Mesenchymal stem cell (in vitro differentiated cells and primary cell): ENCODE measurements around the gene PTTG1.

ENCODE experiments used
- DNase-seq: peaks from one replicate; pipeline ENCODE4 v3.0.0-alpha.2; 2013
- H2AFZ ChIP-seq: one replicate; pipeline ENCODE4 v1.6.1; 2013; ENCODE audit warnings: low read depth, mild to moderate bottlenecking, control low read depth, inconsistent platforms, low read length, moderate library complexity
- H2AK5ac ChIP-seq: 2 replicates; pipeline ENCODE4 v1.6.1; 2013; ENCODE audit warnings: low read length, moderate library complexity, mild to moderate bottlenecking, inconsistent platforms; ENCODE audit not compliant: severe bottlenecking
- H2BK120ac ChIP-seq: one replicate; pipeline ENCODE4 v1.6.1; 2013; ENCODE audit warnings: low read depth, mild to moderate bottlenecking, inconsistent platforms, low read length, moderate library complexity
- H2BK12ac ChIP-seq, 2 experiments: one replicate each; pipeline ENCODE4 v1.6.1; 2013; ENCODE audit warnings: inconsistent platforms in 2 of 2, low read length in 2 of 2, mild to moderate bottlenecking in 2 of 2, moderate library complexity in 2 of 2, control low read depth in 1 of 2
- H2BK15ac ChIP-seq: one replicate; pipeline ENCODE4 v1.6.1; 2013; ENCODE audit warnings: mild to moderate bottlenecking, low read depth, inconsistent platforms; ENCODE audit not compliant: poor library complexity, severe bottlenecking
- H2BK5ac ChIP-seq: 2 replicates; pipeline ENCODE4 v1.6.1; 2013; ENCODE audit warnings: low read depth, mild to moderate bottlenecking, low read length, control low read depth, inconsistent platforms; ENCODE audit not compliant: poor library complexity, severe bottlenecking
- H3K14ac ChIP-seq, 2 experiments: one replicate each; pipeline ENCODE4 v1.6.1; 2013; ENCODE audit warnings: inconsistent platforms in 2 of 2, low read length in 2 of 2, control low read depth in 1 of 2, mild to moderate bottlenecking in 1 of 2, moderate library complexity in 1 of 2
- H3K18ac ChIP-seq, 2 experiments: one replicate each; pipeline ENCODE4 v1.6.1; 2013; ENCODE audit warnings: inconsistent platforms in 2 of 2, low read length in 2 of 2, control low read depth in 1 of 2, low read depth in 1 of 2, mild to moderate bottlenecking in 1 of 2
- H3K23ac ChIP-seq, 2 experiments: one replicate each; pipeline ENCODE4 v1.6.1; 2013; ENCODE audit warnings: inconsistent platforms in 2 of 2, low read length in 2 of 2, mild to moderate bottlenecking in 2 of 2, moderate library complexity in 2 of 2, control low read depth in 1 of 2
- H3K27ac ChIP-seq: 2 replicates; pipeline ENCODE4 v1.5.1; 2013; ENCODE audit warnings: mild to moderate bottlenecking, moderate library complexity, low read length, control low read depth, inconsistent platforms; ENCODE audit not compliant: poor library complexity, severe bottlenecking
- H3K27me3 ChIP-seq, 2 experiments: 2 replicates each; pipeline versions ENCODE4 v1.6.1 to v1.7.0; 2013; ENCODE audit warnings: low read length in 2 of 2, mild to moderate bottlenecking in 2 of 2, moderate library complexity in 2 of 2, control low read depth in 1 of 2, inconsistent platforms in 1 of 2; ENCODE audit not compliant: control insufficient read depth in 1 of 2, insufficient read depth in 1 of 2
- H3K36me3 ChIP-seq, 2 experiments: 2 replicates each; pipeline versions ENCODE4 v1.6.1 to v1.7.0; 2013; ENCODE audit warnings: low read length in 2 of 2, control low read depth in 1 of 2, inconsistent platforms in 1 of 2, low read depth in 1 of 2, mild to moderate bottlenecking in 1 of 2; ENCODE audit not compliant: insufficient read depth in 2 of 2, control insufficient read depth in 1 of 2
- H3K4ac ChIP-seq, 2 experiments: one replicate each; pipeline ENCODE4 v1.6.1; 2013; ENCODE audit warnings: inconsistent platforms in 2 of 2, low read length in 2 of 2, mild to moderate bottlenecking in 2 of 2, moderate library complexity in 2 of 2, control low read depth in 1 of 2, low read depth in 1 of 2
- H3K4me1 ChIP-seq: 2 replicates; pipeline ENCODE4 v1.6.1; 2013; ENCODE audit warnings: low read depth, low read length, control low read depth; ENCODE audit not compliant: control insufficient read depth, insufficient read depth
- H3K4me2 ChIP-seq: 2 replicates; pipeline ENCODE4 v1.6.1; 2013; ENCODE audit warnings: low read length, mild to moderate bottlenecking, inconsistent platforms; ENCODE audit not compliant: poor library complexity, severe bottlenecking
- H3K4me3 ChIP-seq, 2 experiments: 2 replicates each; pipeline versions ENCODE4 v1.5.1 to v1.7.0; 2013; ENCODE audit warnings: low read length in 2 of 2, mild to moderate bottlenecking in 2 of 2, control low read depth in 1 of 2, low read depth in 1 of 2; ENCODE audit not compliant: insufficient read depth in 1 of 2
- H3K79me1 ChIP-seq: replicated peaks from 2 replicates; pipeline ENCODE4 v1.6.1; 2013; ENCODE audit warnings: mild to moderate bottlenecking, control low read depth, low read length, inconsistent platforms; ENCODE audit not compliant: poor library complexity, severe bottlenecking
- H3K9ac ChIP-seq: 2 replicates; pipeline ENCODE4 v1.7.0; 2013; ENCODE audit warnings: mild to moderate bottlenecking, low read length, moderate library complexity
- H3K9me3 ChIP-seq: 2 replicates; pipeline ENCODE4 v1.7.0; 2013; ENCODE audit warnings: mild to moderate bottlenecking, low read length; ENCODE audit not compliant: control insufficient read depth
- H4K8ac ChIP-seq: one replicate; pipeline ENCODE4 v1.6.1; 2013; ENCODE audit warnings: inconsistent platforms, mild to moderate bottlenecking, low read length, moderate library complexity
- H4K91ac ChIP-seq: one replicate; pipeline ENCODE4 v1.6.1; 2013; ENCODE audit warnings: mild to moderate bottlenecking, low read length, inconsistent platforms
- WGBS: methylation state at CpG from one replicate; pipeline ENCODE4 v1.1.7; 2013; ENCODE audit warnings: mixed read lengths; 5-methylcytosine and 5-hydroxymethylcytosine counted together

PTTG1 gene

DNA sequence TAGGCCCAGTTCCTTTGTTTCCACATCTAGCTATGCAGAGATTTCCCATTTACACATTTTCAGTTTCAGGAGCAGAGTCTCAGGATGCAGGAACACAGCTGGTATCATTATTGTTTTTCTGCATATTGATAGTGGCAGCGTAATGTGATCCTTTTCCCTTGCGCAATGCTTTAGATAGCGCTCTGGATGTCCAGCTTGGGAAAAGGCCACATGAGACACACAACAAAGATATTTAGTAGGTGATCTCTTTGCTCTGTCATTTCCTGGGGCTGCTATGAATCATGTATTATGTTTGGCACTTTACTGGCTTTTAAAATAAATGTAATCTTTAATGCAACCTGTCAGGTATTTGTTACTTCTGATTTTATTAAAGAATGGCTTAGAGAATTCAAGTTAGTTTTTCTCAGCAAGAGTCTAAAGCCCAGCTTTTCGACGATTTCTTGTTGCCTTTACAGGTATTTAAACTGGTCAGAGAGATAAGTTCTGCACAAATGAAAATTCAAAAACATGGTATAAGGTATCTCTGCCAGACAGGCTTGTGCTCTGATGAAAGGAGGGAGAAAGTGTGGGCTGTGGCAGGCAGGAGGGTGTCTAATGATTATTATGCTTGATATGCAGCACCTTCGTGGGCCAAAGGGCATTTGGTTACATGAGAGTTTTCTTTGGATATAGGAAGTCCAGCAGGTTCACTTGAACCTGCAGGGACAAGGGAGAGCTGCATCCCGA lies 42.2 kb downstream of the PTTG1 start:
- Histone ChIP-seq H2AK5ac (peak overlapping the region; percentile 8), H4K8ac (no peak overlapping the region), H3K18ac (no peak overlapping the region), H3K27me3 (no peaks in the 10 kb centered on the region), H3K14ac (no peak overlapping the region), H2BK120ac (no peak overlapping the region), H3K4ac (no peak overlapping the region), H2AFZ (no peak overlapping the region), H3K36me3 (no peaks in the 10 kb centered on the region), H3K23ac (no peak overlapping the region), H3K4me1 (peaks cover 14% of the 10 kb centered on the region), H3K79me1 (no peaks in the 10 kb centered on the region), H4K91ac (no peak overlapping the region), H2BK5ac (no peak overlapping the region), H3K9me3 (no peaks in the 10 kb centered on the region), H2BK15ac (no peak overlapping the region), H3K4me3 (no peak overlapping the region), H3K27ac (peak overlapping the region; percentile 61), H2BK12ac (no peak overlapping the region), H3K9ac (no peak overlapping the region), H3K4me2 (no peak overlapping the region)
- peak; percentile 20 for DNase-seq
- WGBS, result 75% methylated on average over 7 of the region's 7 CpGs

DNA sequence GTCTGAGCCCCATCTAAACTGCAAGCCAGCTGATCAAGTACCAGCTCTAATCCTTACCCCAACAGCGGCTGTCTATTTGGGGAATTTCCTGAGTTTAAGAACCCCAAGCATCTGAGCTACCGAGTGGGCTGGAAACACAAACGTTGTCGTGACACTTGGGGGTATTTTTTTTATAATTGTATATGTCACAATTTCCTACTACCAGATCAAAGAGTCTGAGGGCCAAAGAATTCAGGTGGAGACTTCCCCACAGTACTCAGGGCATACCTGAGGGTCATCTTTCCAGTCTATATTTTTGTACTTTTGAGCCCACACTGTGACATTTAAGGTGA lies 42.8 kb downstream of the PTTG1 start:
- Histone ChIP-seq H2BK15ac (no peak overlapping the region), H2AFZ (no peak overlapping the region), H3K14ac (no peak overlapping the region), H3K27ac (peak overlapping the region; percentile 5), H4K91ac (no peak overlapping the region), H3K79me1 (no peaks in the 10 kb centered on the region), H3K36me3 (no peaks in the 10 kb centered on the region), H3K9ac (no peak overlapping the region), H2BK5ac (no peak overlapping the region), H3K4me1 (peaks cover 16% of the 10 kb centered on the region), H4K8ac (no peak overlapping the region), H2AK5ac (peak overlapping the region; percentile 8), H3K9me3 (no peaks in the 10 kb centered on the region), H3K4me3 (no peak overlapping the region), H3K4me2 (no peak overlapping the region), H2BK120ac (no peak overlapping the region), H2BK12ac (no peak overlapping the region), H3K18ac (no peak overlapping the region), H3K4ac (no peak overlapping the region), H3K27me3 (no peaks in the 10 kb centered on the region), H3K23ac (no peak overlapping the region)
- WGBS, result no CpG with 5 or more reads among the region's 4 CpGs
- DNase-seq, result no peak

DNA sequence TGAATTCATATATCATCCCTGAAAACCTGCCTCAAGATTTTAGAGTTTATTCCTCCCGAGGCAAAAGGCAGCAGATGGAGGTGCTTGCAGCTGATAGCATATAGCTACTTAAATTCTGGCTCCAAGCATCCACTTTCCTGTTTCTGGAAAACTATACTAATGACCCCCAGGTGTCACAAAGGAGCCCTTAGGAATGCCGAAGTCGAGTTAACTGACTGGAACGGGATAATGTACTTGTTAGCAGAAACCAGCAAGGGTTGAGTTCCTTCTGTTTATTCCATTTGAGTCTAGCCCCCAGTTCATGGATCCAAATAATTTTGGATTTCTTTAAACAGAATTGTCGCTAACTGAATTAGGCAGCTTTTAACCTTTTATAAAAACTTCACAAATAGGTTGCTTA lies 44.5 kb downstream of the PTTG1 start:
- Histone ChIP-seq H2BK5ac (peak overlapping the region; percentile 39), H2AK5ac (peak overlapping the region; percentile 76), H3K4ac (no peak overlapping the region), H3K4me1 (peaks cover 20% of the 10 kb centered on the region), H4K8ac (no peak overlapping the region), H3K4me2 (no peak overlapping the region), H3K27me3 (no peaks in the 10 kb centered on the region), H3K14ac (no peak overlapping the region), H3K9me3 (no peaks in the 10 kb centered on the region), H2BK12ac (no peak overlapping the region), H2BK120ac (no peak overlapping the region), H4K91ac (no peak overlapping the region), H3K18ac (no peak overlapping the region), H2AFZ (no peak overlapping the region), H3K9ac (no peak overlapping the region), H3K36me3 (no peaks in the 10 kb centered on the region), H3K4me3 (no peak overlapping the region), H3K27ac (peak overlapping the region; percentile 99), H3K79me1 (peaks cover 2% of the 10 kb centered on the region), H2BK15ac (no peak overlapping the region), H3K23ac (no peak overlapping the region)
- no peak for DNase-seq
- 89% methylated on average over 5 of the region's 5 CpGs for WGBS

DNA sequence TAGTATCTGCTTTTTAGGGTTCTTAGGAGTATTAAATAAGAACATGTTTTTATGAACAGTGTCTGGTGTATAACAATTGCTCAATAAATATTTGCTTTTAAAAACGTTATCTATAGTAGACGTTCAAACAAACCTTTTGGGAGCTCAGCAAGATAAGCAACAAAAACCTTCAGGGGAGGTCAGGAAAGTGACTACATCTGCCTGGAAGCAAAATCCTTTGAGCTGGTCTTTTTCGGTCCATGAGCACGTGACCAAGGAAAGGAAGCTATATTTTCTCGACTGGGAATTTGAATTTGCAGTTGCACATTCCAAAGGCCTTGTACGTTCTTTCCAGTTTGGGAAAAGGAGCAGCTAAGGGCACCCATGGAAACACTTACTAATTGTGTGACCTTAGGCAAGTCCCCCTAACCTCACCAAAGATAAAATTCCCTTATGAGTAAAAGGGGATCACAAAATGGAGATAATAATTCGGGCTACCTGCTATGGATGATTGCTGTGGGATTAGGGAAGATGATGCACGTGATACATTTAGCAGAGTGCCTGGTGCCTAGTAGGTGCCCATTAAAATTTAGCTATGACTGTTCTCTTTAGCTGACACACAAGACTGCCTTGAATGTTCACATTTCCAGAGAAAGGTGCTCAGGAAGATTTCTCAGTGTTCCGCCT lies 45.4 kb downstream of the PTTG1 start:
- H3K79me1 ChIP-seq, result peaks cover 2% of the 10 kb centered on the region
- H3K4me2 ChIP-seq, result peak overlapping the region; percentile 3
- no peak overlapping the region for H2BK15ac ChIP-seq
- WGBS, result 82% methylated on average over 9 of the region's 9 CpGs
- no peaks in the 10 kb centered on the region for H3K36me3 ChIP-seq
- no peak overlapping the region for H3K14ac ChIP-seq
- peaks cover 22% of the 10 kb centered on the region for H3K4me1 ChIP-seq
- H3K18ac ChIP-seq, result no peak overlapping the region
- no peaks in the 10 kb centered on the region for H3K9me3 ChIP-seq
- H2AK5ac ChIP-seq, result peak overlapping the region; percentile 26
- H2BK12ac ChIP-seq, result no peak overlapping the region
- H2AFZ ChIP-seq, result no peak overlapping the region
- peak overlapping the region in 1 of 2 experiments; percentile 67 for H3K4me3 ChIP-seq
- peak overlapping the region; percentile 99 for H3K27ac ChIP-seq
- peak overlapping the region; percentile 50 for H3K9ac ChIP-seq
- no peak overlapping the region for H4K8ac ChIP-seq
- H2BK5ac ChIP-seq, result peak overlapping the region; percentile 52
- H3K23ac ChIP-seq, result no peak overlapping the region
- no peak overlapping the region for H2BK120ac ChIP-seq
- peak; percentile 3 for DNase-seq
- H4K91ac ChIP-seq, result no peak overlapping the region
- no peak overlapping the region for H3K4ac ChIP-seq
- no peaks in the 10 kb centered on the region for H3K27me3 ChIP-seq
